ENCODE results near the gene GJD4. TPM values are rescaled to one million over a fixed set of nuclear protein-coding genes. Genes with fewer than 3 reads are reported as not detected.

GJD4 gene
- total RNA-seq, 2 donors from 2014 or later: 1.1 TPM; not detected in 1

GRCh38 chr10:35580423-35580770, 24.7 kb upstream of the GJD4 start:
- intact Hi-C loops (cut with DNase I): no loop called here
- Histone ChIP-seq H3K27me3 (replicated peaks; ENCODE audit: insufficient read depth) (no peaks in the 10 kb centered on the region), H3K36me3 (no peaks in the 10 kb centered on the region), H3K4me3 (no peak overlapping the region), H3K27ac (no peak overlapping the region), H3K9me3 (no peaks in the 10 kb centered on the region), H3K4me1 (replicated peaks) (no peaks in the 10 kb centered on the region)
- 92% methylated on average over 3 of the region's 3 CpGs for WGBS
- no peak for DNase-seq (ENCODE audit: low spot score)
- TF ChIP-seq CTCF (IDR thresholded peaks at IDR 0.05): no peak
- no peak for TF ChIP-seq POLR2A (IDR thresholded peaks at IDR 0.05)
- TF ChIP-seq POLR2AphosphoS5 (IDR thresholded peaks at IDR 0.05): no peak

- no peak for DNase-seq (ENCODE audit: low spot score)
- Histone ChIP-seq H3K9me3 (no peaks in the 10 kb centered on the region), H3K4me3 (no peak overlapping the region), H3K4me1 (replicated peaks) (no peaks in the 10 kb centered on the region), H3K27me3 (replicated peaks; ENCODE audit: insufficient read depth) (no peaks in the 10 kb centered on the region), H3K36me3 (no peaks in the 10 kb centered on the region), H3K27ac (no peak overlapping the region)
- no peak for TF ChIP-seq POLR2A (IDR thresholded peaks at IDR 0.05)
- TF ChIP-seq POLR2AphosphoS5 (IDR thresholded peaks at IDR 0.05): no peak
- TF ChIP-seq CTCF (IDR thresholded peaks at IDR 0.05): no peak
- 89% methylated on average over 6 of the region's 6 CpGs for WGBS
- intact Hi-C loops (cut with DNase I): no loop called here
These were observed 23.5 kb upstream of the GJD4 start for GRCh38 chr10:35581655-35582054.

- Histone ChIP-seq H3K4me3 (no peak overlapping the region), H3K27ac (no peak overlapping the region), H3K9me3 (no peaks in the 10 kb centered on the region), H3K36me3 (no peaks in the 10 kb centered on the region), H3K4me1 (replicated peaks) (no peaks in the 10 kb centered on the region), H3K27me3 (replicated peaks; ENCODE audit: insufficient read depth) (no peaks in the 10 kb centered on the region)
- TF ChIP-seq POLR2AphosphoS5 (IDR thresholded peaks at IDR 0.05): no peak
- TF ChIP-seq CTCF (IDR thresholded peaks at IDR 0.05): no peak
- WGBS: 96% methylated on average over 9 of the region's 9 CpGs
- intact Hi-C loops (cut with DNase I): no loop called here
- no peak for DNase-seq (ENCODE audit: low spot score)
These were observed 20.2 kb upstream of the GJD4 start for GRCh38 chr10:35584946-35585345.

GRCh38 chr10:35585356-35585755, 19.8 kb upstream of the GJD4 start:
- no peak overlapping the region for H3K4me3 ChIP-seq
- H3K27ac ChIP-seq: no peak overlapping the region
- no peak for DNase-seq (ENCODE audit: low spot score)
- intact Hi-C loops (cut with DNase I): no loop called here
- H3K9me3 ChIP-seq: no peaks in the 10 kb centered on the region
- H3K36me3 ChIP-seq: no peaks in the 10 kb centered on the region
- no peaks in the 10 kb centered on the region for H3K27me3 ChIP-seq (replicated peaks; ENCODE audit: insufficient read depth)
- H3K4me1 ChIP-seq (replicated peaks): no peaks in the 10 kb centered on the region
- 97% methylated on average over 11 of the region's 11 CpGs for WGBS
- TF ChIP-seq CTCF (IDR thresholded peaks at IDR 0.05): no peak

GRCh38 chr10:35585903-35586535, 19.1 kb upstream of the GJD4 start:
- Histone ChIP-seq H3K4me3 (no peak overlapping the region), H3K27me3 (replicated peaks; ENCODE audit: insufficient read depth) (no peaks in the 10 kb centered on the region), H3K27ac (no peak overlapping the region), H3K36me3 (no peaks in the 10 kb centered on the region), H3K4me1 (replicated peaks) (no peaks in the 10 kb centered on the region), H3K9me3 (no peaks in the 10 kb centered on the region)
- 43% methylated on average over 8 of the region's 8 CpGs for WGBS
- intact Hi-C loops (cut with DNase I): no loop called here
- TF ChIP-seq CTCF (IDR thresholded peaks at IDR 0.05): no peak
- TF ChIP-seq POLR2AphosphoS5 (IDR thresholded peaks at IDR 0.05): no peak
- no peak for TF ChIP-seq POLR2A (IDR thresholded peaks at IDR 0.05)
- no peak for DNase-seq (ENCODE audit: low spot score)

Measured in prostate gland (tissue), 2 donors.